Neural progenitor cell (in vitro differentiated cells): ENCODE results near the gene CPLX3. TPM values are rescaled to one million over a fixed set of nuclear protein-coding genes. Genes with fewer than 3 reads are reported as not detected.

Source experiments
- DNase-seq: peaks from one replicate; pipeline ENCODE4 v3.0.0-alpha.2; 2016; ENCODE audit warnings: low spot score
- H2AFZ ChIP-seq: fragments of 200-600 bp; sonication (generic); replicated peaks from 2 replicates; pipeline ENCODE4 v1.6.1; 2016; ENCODE audit warnings: antibody characterized with exemption
- H3F3A ChIP-seq: fragments of 200-600 bp; sonication (generic); 2 replicates; pipeline ENCODE4 v1.6.1; 2016; ENCODE audit warnings: antibody characterized with exemption, low read depth
- H3K27ac ChIP-seq: fragments of 200-600 bp; sonication (generic); 2 replicates; pipeline ENCODE4 v1.5.1; 2016; ENCODE audit warnings: mild to moderate bottlenecking
- H3K27me3 ChIP-seq: fragments of 200-600 bp; sonication (generic); 2 replicates; pipeline ENCODE4 v1.6.1; 2016; ENCODE audit warnings: mild to moderate bottlenecking, moderate library complexity
- H3K36me3 ChIP-seq: fragments of 200-600 bp; sonication (generic); 2 replicates; pipeline ENCODE4 v1.5.1; 2016
- H3K4me1 ChIP-seq: fragments of 200-600 bp; sonication (generic); 2 replicates; pipeline ENCODE4 v1.6.1; 2016; ENCODE audit warnings: mixed run types
- H3K4me2 ChIP-seq: fragments of 200-600 bp; sonication (generic); 2 replicates; pipeline ENCODE4 v1.6.1; 2016
- H3K4me3 ChIP-seq: fragments of 200-600 bp; sonication (generic); 2 replicates; pipeline ENCODE4 v1.5.1; 2016
- H3K79me2 ChIP-seq: fragments of 200-600 bp; sonication (generic); 2 replicates; pipeline ENCODE4 v1.6.1; 2016; ENCODE audit warnings: low read depth
- H3K9ac ChIP-seq: fragments of 200-600 bp; sonication (generic); 2 replicates; pipeline ENCODE4 v1.6.1; 2016
- H3K9me3 ChIP-seq: fragments of 200-600 bp; sonication (generic); 2 replicates; pipeline ENCODE4 v1.5.1; 2016; ENCODE audit warnings: low read depth
- H4K20me1 ChIP-seq: fragments of 200-600 bp; sonication (generic); 2 replicates; pipeline ENCODE4 v1.6.1; 2016; ENCODE audit warnings: low read depth
- H3K27ac Mint-ChIP-seq: 3 replicates; pipeline ENCODE4 v1.8.0; 2021; ENCODE audit warnings: mixed read lengths
- H3K27me3 Mint-ChIP-seq: 2 replicates; pipeline ENCODE4 v1.8.0; 2022; ENCODE audit warnings: low read depth, mild to moderate bottlenecking, inconsistent platforms, moderate library complexity, mixed read lengths; ENCODE audit not compliant: insufficient read depth
- H3K36me3 Mint-ChIP-seq: 3 replicates; pipeline ENCODE4 v1.8.0; 2021; ENCODE audit warnings: mixed read lengths
- H3K4me1 Mint-ChIP-seq: 3 replicates; pipeline ENCODE4 v1.8.0; 2021; ENCODE audit warnings: mixed read lengths
- H3K4me3 Mint-ChIP-seq: 3 replicates; pipeline ENCODE4 v1.8.0; 2021; ENCODE audit warnings: mild to moderate bottlenecking, moderate library complexity, mixed read lengths
- H3K9me3 Mint-ChIP-seq: 3 replicates; pipeline ENCODE4 v1.8.0; 2020; ENCODE audit warnings: mixed read lengths
- EZH2 ChIP-seq: fragments of 200-600 bp; sonication (generic); IDR thresholded peaks from 2 replicates; pipeline ENCODE4 v1.6.1; 2017; ENCODE audit warnings: antibody characterized with exemption, mild to moderate bottlenecking, moderate library complexity
- EZH2phosphoT487 ChIP-seq: fragments of 200-600 bp; sonication (generic); IDR thresholded peaks from 2 replicates; pipeline ENCODE4 v1.6.1; 2017; ENCODE audit warnings: antibody characterized with exemption
- total RNA-seq: library from RNA; depleted of rRNA; stranded (reverse); fragments of >200 nt; gene quantifications from 2 replicates; pipeline ENCODE4 v1.2.3, GENCODE V29; 2015; ENCODE audit warnings: low replicate concordance
- TF ChIP-seq, protein P1 (sequence below): fragments of 200-600 bp; sonication (generic); IDR thresholded peaks from 2 replicates; pipeline ENCODE4 v1.5.1; 2017; ENCODE audit warnings: antibody characterized with exemption, mild to moderate bottlenecking

The CPLX3 gene
- total RNA-seq, 1 donor from 2014 or later, result not detected

- peaks cover 4% of the 10 kb centered on the region for H3K36me3 Mint-ChIP-seq
- H3K4me3 ChIP-seq, result no peak overlapping the region
- H3K79me2 ChIP-seq, result no peaks in the 10 kb centered on the region
- no peak overlapping the region for H3K4me2 ChIP-seq
- no peak overlapping the region for H2AFZ ChIP-seq
- H4K20me1 ChIP-seq, result peaks cover 22% of the 10 kb centered on the region
- peaks cover 6% of the 10 kb centered on the region for H3F3A ChIP-seq
- H3K9ac ChIP-seq, result no peak overlapping the region
- peaks cover 6% of the 10 kb centered on the region for H3K27me3 Mint-ChIP-seq
- peaks cover 22% of the 10 kb centered on the region for H3K4me1 Mint-ChIP-seq
- no peaks in the 10 kb centered on the region for H3K4me1 ChIP-seq
- no peaks in the 10 kb centered on the region for H3K36me3 ChIP-seq
- H3K4me3 Mint-ChIP-seq, result no peak overlapping the region
- H3K9me3 Mint-ChIP-seq, result no peaks in the 10 kb centered on the region
- no peak overlapping the region for H3K27ac ChIP-seq
- H3K27ac Mint-ChIP-seq, result no peak overlapping the region
- H3K27me3 ChIP-seq, result no peaks in the 10 kb centered on the region
- no peaks in the 10 kb centered on the region for H3K9me3 ChIP-seq
- DNase-seq, result no peak
- TF ChIP-seq EZH2phosphoT487 (no peak), EZH2 (no peak)
- TF ChIP-seq, protein P1, sequence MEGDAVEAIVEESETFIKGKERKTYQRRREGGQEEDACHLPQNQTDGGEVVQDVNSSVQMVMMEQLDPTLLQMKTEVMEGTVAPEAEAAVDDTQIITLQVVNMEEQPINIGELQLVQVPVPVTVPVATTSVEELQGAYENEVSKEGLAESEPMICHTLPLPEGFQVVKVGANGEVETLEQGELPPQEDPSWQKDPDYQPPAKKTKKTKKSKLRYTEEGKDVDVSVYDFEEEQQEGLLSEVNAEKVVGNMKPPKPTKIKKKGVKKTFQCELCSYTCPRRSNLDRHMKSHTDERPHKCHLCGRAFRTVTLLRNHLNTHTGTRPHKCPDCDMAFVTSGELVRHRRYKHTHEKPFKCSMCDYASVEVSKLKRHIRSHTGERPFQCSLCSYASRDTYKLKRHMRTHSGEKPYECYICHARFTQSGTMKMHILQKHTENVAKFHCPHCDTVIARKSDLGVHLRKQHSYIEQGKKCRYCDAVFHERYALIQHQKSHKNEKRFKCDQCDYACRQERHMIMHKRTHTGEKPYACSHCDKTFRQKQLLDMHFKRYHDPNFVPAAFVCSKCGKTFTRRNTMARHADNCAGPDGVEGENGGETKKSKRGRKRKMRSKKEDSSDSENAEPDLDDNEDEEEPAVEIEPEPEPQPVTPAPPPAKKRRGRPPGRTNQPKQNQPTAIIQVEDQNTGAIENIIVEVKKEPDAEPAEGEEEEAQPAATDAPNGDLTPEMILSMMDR, result no peak
Observed at GRCh38 chr15:74838137-74838516, 11.7 kb downstream of the CPLX3 start.

- Mint-ChIP-seq H3K4me1 (peaks cover 28% of the 10 kb centered on the region), H3K36me3 (peaks cover 6% of the 10 kb centered on the region), H3K27ac (no peak overlapping the region), H3K4me3 (no peak overlapping the region), H3K27me3 (peaks cover 5% of the 10 kb centered on the region), H3K9me3 (no peaks in the 10 kb centered on the region)
- Histone ChIP-seq H3K9me3 (no peaks in the 10 kb centered on the region), H3K27me3 (no peaks in the 10 kb centered on the region), H2AFZ (no peak overlapping the region), H3K4me2 (no peak overlapping the region), H3K27ac (no peak overlapping the region), H3K4me3 (no peak overlapping the region), H3F3A (peaks cover 14% of the 10 kb centered on the region), H3K9ac (no peak overlapping the region), H3K79me2 (no peaks in the 10 kb centered on the region), H3K4me1 (peaks cover 8% of the 10 kb centered on the region), H3K36me3 (no peaks in the 10 kb centered on the region), H4K20me1 (peaks cover 22% of the 10 kb centered on the region)
- TF ChIP-seq, protein P1, result no peak
- TF ChIP-seq EZH2phosphoT487 (no peak), EZH2 (no peak)
- no peak for DNase-seq
Observed at GRCh38 chr15:74838746-74839525, 12.5 kb downstream of the CPLX3 start.

- Mint-ChIP-seq H3K4me1 (peaks cover 35% of the 10 kb centered on the region), H3K27ac (no peak overlapping the region), H3K4me3 (no peak overlapping the region), H3K9me3 (no peaks in the 10 kb centered on the region), H3K36me3 (peaks cover 6% of the 10 kb centered on the region), H3K27me3 (peaks cover 7% of the 10 kb centered on the region)
- Histone ChIP-seq H3K4me3 (no peak overlapping the region), H2AFZ (no peak overlapping the region), H3F3A (peaks cover 22% of the 10 kb centered on the region), H3K36me3 (no peaks in the 10 kb centered on the region), H3K9ac (no peak overlapping the region), H3K27ac (no peak overlapping the region), H3K4me2 (no peak overlapping the region), H3K79me2 (no peaks in the 10 kb centered on the region), H3K9me3 (no peaks in the 10 kb centered on the region), H3K4me1 (peaks cover 16% of the 10 kb centered on the region), H3K27me3 (no peaks in the 10 kb centered on the region), H4K20me1 (peaks cover 22% of the 10 kb centered on the region)
- TF ChIP-seq EZH2phosphoT487, result no peak
- TF ChIP-seq, protein P1, result peak; percentile 24
- TF ChIP-seq EZH2, result no peak
- no peak for DNase-seq
Observed at GRCh38 chr15:74839526-74840395, 13.3 kb downstream of the CPLX3 start.
